OCI-LY1 (cell line): Measurements from ENCODE around the gene PRR5L.

Experiments
- H2AFZ ChIP-seq: fragments of 200-600 bp; sonication (generic), shearing (Covaris generic); 2 replicates; pipeline ENCODE4 v1.6.0; 2014; ENCODE audit warnings: antibody characterized with exemption, mild to moderate bottlenecking, low read length
- H3F3A ChIP-seq: fragments of 200-600 bp; sonication (generic), shearing (Covaris generic); 2 replicates; pipeline ENCODE4 v1.6.0; 2014; ENCODE audit warnings: mild to moderate bottlenecking, antibody characterized with exemption, low read length, moderate library complexity; ENCODE audit not compliant: insufficient read depth
- H3K27ac ChIP-seq: fragments of 200-600 bp; sonication (generic); 2 replicates; pipeline ENCODE4 v1.5.1; 2014; ENCODE audit warnings: low read length, mixed run types, mild to moderate bottlenecking, low read depth; ENCODE audit not compliant: poor library complexity, severe bottlenecking
- H3K27me3 ChIP-seq: fragments of 200-600 bp; sonication (generic); 2 replicates; pipeline ENCODE4 v1.6.0; 2014; ENCODE audit warnings: antibody characterized with exemption, mild to moderate bottlenecking, low read length, moderate library complexity; ENCODE audit not compliant: insufficient read depth
- H3K36me3 ChIP-seq: fragments of 200-600 bp; sonication (generic); 2 replicates; pipeline ENCODE4 v1.6.1; 2014; ENCODE audit warnings: mild to moderate bottlenecking, antibody characterized with exemption, low read length, moderate library complexity, mixed read lengths; ENCODE audit not compliant: insufficient read depth
- H3K4me1 ChIP-seq: fragments of 200-600 bp; sonication (generic); 2 replicates; pipeline ENCODE4 v1.5.1; 2014; ENCODE audit warnings: mild to moderate bottlenecking, low read length, moderate library complexity; ENCODE audit not compliant: insufficient read depth, severe bottlenecking
- H3K4me2 ChIP-seq: fragments of 200-600 bp; sonication (generic), shearing (Covaris generic); 2 replicates; pipeline ENCODE4 v1.6.1; 2014; ENCODE audit warnings: low read length
- H3K4me3 ChIP-seq: fragments of 200-600 bp; sonication (generic); 2 replicates; pipeline ENCODE4 v1.5.1; 2014; ENCODE audit warnings: low read length, low read depth, mild to moderate bottlenecking, mixed read lengths; ENCODE audit not compliant: poor library complexity, severe bottlenecking
- H3K79me2 ChIP-seq: fragments of 200-600 bp; shearing (Covaris generic); 2 replicates; pipeline ENCODE4 v1.6.1; 2016; ENCODE audit warnings: mixed run types, low read length, mixed read lengths; ENCODE audit not compliant: insufficient read depth
- H3K9ac ChIP-seq: fragments of 200-600 bp; sonication (generic), shearing (Covaris generic); 2 replicates; pipeline ENCODE4 v1.6.1; 2014; ENCODE audit warnings: mild to moderate bottlenecking, low read length, mixed read lengths
- H3K9me2 ChIP-seq: fragments of 200-600 bp; sonication (generic), shearing (Covaris generic); 2 replicates; pipeline ENCODE4 v1.6.1; 2014; ENCODE audit warnings: low read depth, mild to moderate bottlenecking, low read length, mixed read lengths
- H3K9me3 ChIP-seq: fragments of 200-600 bp; shearing (Covaris generic); 2 replicates; pipeline ENCODE4 v1.6.1; 2014; ENCODE audit warnings: low read length, mixed read lengths
- H4K20me1 ChIP-seq: fragments of 200-600 bp; sonication (generic), shearing (Covaris generic); 2 replicates; pipeline ENCODE4 v1.6.0; 2016; ENCODE audit warnings: mild to moderate bottlenecking, low read length; ENCODE audit not compliant: insufficient read depth
- CTCF ChIP-seq: fragments of 200-600 bp; sonication (generic), shearing (Covaris generic); IDR thresholded peaks from 2 replicates; pipeline ENCODE4 v1.5.1; 2017; ENCODE audit warnings: mild to moderate bottlenecking, antibody characterized with exemption, low read length, moderate library complexity, mixed read lengths
- EZH2 ChIP-seq: fragments of 200-600 bp; sonication (generic), shearing (Covaris generic); IDR thresholded peaks from 2 replicates; pipeline ENCODE4 v1.8.0; 2017; ENCODE audit warnings: borderline replicate concordance, mixed run types, mild to moderate bottlenecking, antibody characterized with exemption, low read length, moderate library complexity, mixed read lengths

Gene PRR5L

GRCh38 chr11:36341915-36342314, 45.8 kb downstream of the PRR5L start:
- Histone ChIP-seq H3K4me2 (no peak overlapping the region), H3K36me3 (no peaks in the 10 kb centered on the region), H2AFZ (no peak overlapping the region), H3K27me3 (no peaks in the 10 kb centered on the region), H3K79me2 (no peaks in the 10 kb centered on the region), H3K27ac (no peak overlapping the region), H3F3A (no peaks in the 10 kb centered on the region), H3K9ac (no peak overlapping the region), H3K9me3 (no peaks in the 10 kb centered on the region), H3K9me2 (no peaks in the 10 kb centered on the region), H4K20me1 (no peaks in the 10 kb centered on the region), H3K4me3 (no peak overlapping the region), H3K4me1 (no peaks in the 10 kb centered on the region)
- TF ChIP-seq EZH2, result no peak
- TF ChIP-seq CTCF, result no peak

GRCh38 chr11:36342327-36342726, 46.2 kb downstream of the PRR5L start:
- H3K4me1 ChIP-seq, result no peaks in the 10 kb centered on the region
- no peak overlapping the region for H3K27ac ChIP-seq
- H3K4me3 ChIP-seq, result no peak overlapping the region
- H2AFZ ChIP-seq, result no peak overlapping the region
- no peaks in the 10 kb centered on the region for H4K20me1 ChIP-seq
- H3K9me3 ChIP-seq, result no peaks in the 10 kb centered on the region
- no peaks in the 10 kb centered on the region for H3K79me2 ChIP-seq
- no peaks in the 10 kb centered on the region for H3K9me2 ChIP-seq
- TF ChIP-seq CTCF (no peak), EZH2 (no peak)
- H3K27me3 ChIP-seq, result no peaks in the 10 kb centered on the region
- no peak overlapping the region for H3K9ac ChIP-seq
- H3K4me2 ChIP-seq, result no peak overlapping the region
- no peaks in the 10 kb centered on the region for H3K36me3 ChIP-seq
- no peaks in the 10 kb centered on the region for H3F3A ChIP-seq

- Histone ChIP-seq H4K20me1 (no peaks in the 10 kb centered on the region), H3K9me3 (no peaks in the 10 kb centered on the region), H3K9ac (no peak overlapping the region), H3K27me3 (no peaks in the 10 kb centered on the region), H3K4me3 (no peak overlapping the region), H3F3A (no peaks in the 10 kb centered on the region), H3K27ac (no peak overlapping the region), H3K4me1 (no peaks in the 10 kb centered on the region), H3K79me2 (no peaks in the 10 kb centered on the region), H2AFZ (no peak overlapping the region), H3K9me2 (no peaks in the 10 kb centered on the region), H3K4me2 (no peak overlapping the region), H3K36me3 (no peaks in the 10 kb centered on the region)
- no peak for TF ChIP-seq CTCF
- TF ChIP-seq EZH2, result no peak
Observed at GRCh38 chr11:36343436-36343835, 47.3 kb downstream of the PRR5L start.
